SK-N-SH (cell line): ENCODE results near the gene CDHR2. TPM values are rescaled to one million over a fixed set of nuclear protein-coding genes. Genes with fewer than 3 reads are reported as not detected.

Experiments
- CTCF ChIA-PET: fragments of 300-600, 350-600 bp; formaldehyde crosslinking; extraction: SDS; loops from one replicate; lab custom pipeline; 2021; lab: Yijun Ruan, JAX
- POLR2A ChIA-PET: fragments of 350-600 bp; sonication (Branson Sonifier 250); formaldehyde crosslinking; extraction: SDS; loops from one replicate; lab custom pipeline; 2020; ENCODE audit warnings: antibody characterized with exemption, inconsistent platforms; lab: Yijun Ruan, JAX
- DNase-seq: peaks from one replicate; pipeline ENCODE4 v3.0.0; 2012
- H2AFZ ChIP-seq: fragments of 200-600 bp; sonication (generic); 2 replicates; pipeline ENCODE4 v1.8.1; 2016; ENCODE audit warnings: antibody characterized with exemption, mild to moderate bottlenecking, low read depth
- H3F3A ChIP-seq: fragments of 200-600 bp; sonication (generic); replicated peaks from 2 replicates; pipeline ENCODE3; 2016; ENCODE audit warnings: antibody characterized with exemption, mild to moderate bottlenecking; ENCODE audit not compliant: insufficient read depth
- H3K27ac ChIP-seq, 2 experiments: fragments of 200-500 bp in 1 of 2; fragments of 200-600 bp in 1 of 2; sonication (Bioruptor generic) in 1 of 2; sonication (generic), shearing (Covaris generic) in 1 of 2; 2 replicates each; pipeline versions ENCODE4 v1.5.1 to v1.6.1; 2014 to 2016; ENCODE audit warnings: low read depth in 2 of 2, inconsistent platforms in 1 of 2, low read length in 1 of 2, mild to moderate bottlenecking in 1 of 2, mixed read lengths in 1 of 2
- H3K27me3 ChIP-seq: fragments of 200-600 bp; sonication (generic), shearing (Covaris generic); 2 replicates; pipeline ENCODE4 v1.6.1; 2016; ENCODE audit warnings: mixed run types; ENCODE audit not compliant: insufficient read depth
- H3K36me3 ChIP-seq, 2 experiments: fragments of 200-500 bp in 1 of 2; fragments of 200-600 bp in 1 of 2; sonication (Bioruptor generic) in 1 of 2; sonication (generic) in 1 of 2; replicated peaks in 1 of 2; 2 replicates each; pipeline versions ENCODE3 to v1.5.1; 2014 to 2016; ENCODE audit warnings: low read length in 1 of 2, mild to moderate bottlenecking in 1 of 2; ENCODE audit not compliant: insufficient read depth in 2 of 2, control insufficient read depth in 1 of 2
- H3K4me1 ChIP-seq, 2 experiments: fragments of 200-500 bp in 1 of 2; fragments of 200-600 bp in 1 of 2; sonication (Bioruptor generic) in 1 of 2; sonication (generic), shearing (Covaris generic) in 1 of 2; 2 replicates each; pipeline versions ENCODE4 v1.5.1 to v1.6.1; 2014 to 2016; ENCODE audit warnings: low read depth in 1 of 2, low read length in 1 of 2, mixed run types in 1 of 2; ENCODE audit not compliant: insufficient read depth in 2 of 2, control insufficient read depth in 1 of 2
- H3K4me2 ChIP-seq: fragments of 200-600 bp; sonication (generic), shearing (Covaris generic); 2 replicates; pipeline ENCODE4 v1.6.1; 2017; ENCODE audit warnings: mixed run types
- H3K4me3 ChIP-seq, 2 experiments: fragments of 200-500 bp in 1 of 2; fragments of 200-600 bp in 1 of 2; sonication (Bioruptor generic) in 1 of 2; sonication (generic), shearing (Covaris generic) in 1 of 2; 2 replicates each; pipeline versions ENCODE4 v1.5.1 to v1.8.1; 2014 to 2016; ENCODE audit warnings: low read depth in 2 of 2, inconsistent platforms in 1 of 2, low read length in 1 of 2, mild to moderate bottlenecking in 1 of 2, mixed read lengths in 1 of 2, moderate library complexity in 1 of 2
- H3K79me2 ChIP-seq: fragments of 200-600 bp; sonication (generic); 2 replicates; pipeline ENCODE4 v1.8.1; 2017; ENCODE audit warnings: mild to moderate bottlenecking; ENCODE audit not compliant: insufficient read depth
- H3K9ac ChIP-seq: fragments of 200-600 bp; sonication (generic); 2 replicates; pipeline ENCODE4 v1.6.1; 2017; ENCODE audit warnings: mixed run types
- H3K9me2 ChIP-seq: fragments of 200-600 bp; sonication (generic); 2 replicates; pipeline ENCODE4 v1.6.1; 2017; ENCODE audit warnings: mixed run types
- H3K9me3 ChIP-seq: fragments of 200-600 bp; sonication (generic); 2 replicates; pipeline ENCODE4 v1.6.1; 2017; ENCODE audit warnings: mixed run types, mild to moderate bottlenecking, moderate library complexity
- H4K20me1 ChIP-seq: fragments of 200-600 bp; sonication (generic); 2 replicates; pipeline ENCODE4 v1.6.1; 2017; ENCODE audit warnings: mild to moderate bottlenecking, mixed run types; ENCODE audit not compliant: insufficient read depth
- ELF1 ChIP-seq: IDR thresholded peaks from 2 replicates; pipeline ENCODE4 v1.4.0; 2012
- EP300 ChIP-seq, 2 experiments: IDR thresholded peaks; 2 replicates each; pipeline versions ENCODE4 v1.4.0 to v1.6.1; 2012; ENCODE audit warnings: borderline replicate concordance in 1 of 2, low read depth in 1 of 2, low read length in 1 of 2
- EZH2phosphoT487 ChIP-seq: fragments of 200-600 bp; sonication (generic); IDR thresholded peaks from 2 replicates; pipeline ENCODE4 v1.6.1; 2017; ENCODE audit warnings: low read depth, mixed run types, mild to moderate bottlenecking, antibody characterized with exemption, moderate library complexity, borderline replicate concordance
- FOSL2 ChIP-seq: IDR thresholded peaks from 2 replicates; pipeline ENCODE4 v1.4.0; 2012; ENCODE audit warnings: low read depth, mild to moderate bottlenecking, moderate library complexity, borderline replicate concordance
- FOXM1 ChIP-seq: IDR thresholded peaks from 2 replicates; pipeline ENCODE4 v1.4.0; 2012; ENCODE audit warnings: low read depth, mild to moderate bottlenecking
- IRF3 ChIP-seq: fragments of 150-350 bp; IDR thresholded peaks from 2 replicates; pipeline ENCODE4 v1.6.1; 2016; ENCODE audit warnings: mild to moderate bottlenecking, low read depth, low read length
- MEF2A ChIP-seq: IDR thresholded peaks from 2 replicates; pipeline ENCODE4 v1.4.0; 2012; ENCODE audit warnings: low read depth, borderline replicate concordance
- RAD21 ChIP-seq: IDR thresholded peaks from 2 replicates; pipeline ENCODE4 v1.6.1; 2012; ENCODE audit warnings: mild to moderate bottlenecking, low read length
- REST ChIP-seq: IDR thresholded peaks from 2 replicates; pipeline ENCODE4 v1.6.1; 2012; ENCODE audit warnings: mild to moderate bottlenecking, low read depth, low read length, moderate library complexity
- RFX5 ChIP-seq: IDR thresholded peaks from 2 replicates; pipeline ENCODE4 v1.6.1; 2012; ENCODE audit warnings: mild to moderate bottlenecking, improper control_type of control experiment, low read length
- SMC3 ChIP-seq: IDR thresholded peaks from 2 replicates; pipeline ENCODE4 v1.6.1; 2012; ENCODE audit warnings: low read depth, low read length, improper control_type of control experiment
- WGBS: methylation state at CpG from one replicate; pipeline ENCODE4 v1.1.6; 2017; ENCODE audit warnings: low lambda C conversion rate; 5-methylcytosine and 5-hydroxymethylcytosine counted together
- polyA plus RNA-seq, 3 experiments: library from polyadenylated mRNA; depleted of rRNA; stranded (reverse); fragments of >200 nt; gene quantifications; 2 replicates each; pipeline ENCODE4 v1.2.3, GENCODE V29; 2012
- TF ChIP-seq, protein P1 (sequence below): IDR thresholded peaks from 2 replicates; pipeline ENCODE4 v1.4.0; 2012; ENCODE audit warnings: low read depth, borderline replicate concordance
- TF ChIP-seq, protein P2 (sequence below): fragments of 200-600 bp; sonication (generic); IDR thresholded peaks from 2 replicates; pipeline ENCODE4 v1.6.1; 2017; ENCODE audit warnings: antibody characterized with exemption, mild to moderate bottlenecking, moderate library complexity
- TF ChIP-seq, protein P3 (sequence below): IDR thresholded peaks from 2 replicates; pipeline ENCODE4; 2012

CDHR2 gene
- polyA plus RNA-seq, 1 of the 3 experiments (the other 2 are of a cell fraction): not detected

- no peak overlapping the region for H3K9ac ChIP-seq
- no peak overlapping the region for H3K4me2 ChIP-seq
- WGBS: 86% methylated on average over 11 of the region's 11 CpGs
- POLR2A ChIA-PET: no interaction called here
- H3K4me1 ChIP-seq: no peaks in the 10 kb centered on the region
- H3K9me3 ChIP-seq: no peaks in the 10 kb centered on the region
- H2AFZ ChIP-seq: no peak overlapping the region
- no peaks in the 10 kb centered on the region for H3K9me2 ChIP-seq
- no peak for DNase-seq
- no peaks in the 10 kb centered on the region for H4K20me1 ChIP-seq
- no peak overlapping the region for H3K4me3 ChIP-seq
- H3K27ac ChIP-seq: no peak overlapping the region
- CTCF ChIA-PET: no interaction called here
- peaks cover 0 to 8% of the 10 kb centered on the region in 2 experiments for H3K36me3 ChIP-seq
- no peak for TF ChIP-seq EZH2phosphoT487
- TF ChIP-seq REST: no peak
- TF ChIP-seq IRF3: no peak
- no peak for TF ChIP-seq FOSL2
- no peak for TF ChIP-seq RFX5
- no peak for TF ChIP-seq EP300 (IDR thresholded peaks at IDR 0.05; ENCODE audit: borderline replicate concordance in 1 of 2, low read depth in 1 of 2, low read length in 1 of 2)
- no peak for TF ChIP-seq MEF2A
- TF ChIP-seq, protein P1, sequence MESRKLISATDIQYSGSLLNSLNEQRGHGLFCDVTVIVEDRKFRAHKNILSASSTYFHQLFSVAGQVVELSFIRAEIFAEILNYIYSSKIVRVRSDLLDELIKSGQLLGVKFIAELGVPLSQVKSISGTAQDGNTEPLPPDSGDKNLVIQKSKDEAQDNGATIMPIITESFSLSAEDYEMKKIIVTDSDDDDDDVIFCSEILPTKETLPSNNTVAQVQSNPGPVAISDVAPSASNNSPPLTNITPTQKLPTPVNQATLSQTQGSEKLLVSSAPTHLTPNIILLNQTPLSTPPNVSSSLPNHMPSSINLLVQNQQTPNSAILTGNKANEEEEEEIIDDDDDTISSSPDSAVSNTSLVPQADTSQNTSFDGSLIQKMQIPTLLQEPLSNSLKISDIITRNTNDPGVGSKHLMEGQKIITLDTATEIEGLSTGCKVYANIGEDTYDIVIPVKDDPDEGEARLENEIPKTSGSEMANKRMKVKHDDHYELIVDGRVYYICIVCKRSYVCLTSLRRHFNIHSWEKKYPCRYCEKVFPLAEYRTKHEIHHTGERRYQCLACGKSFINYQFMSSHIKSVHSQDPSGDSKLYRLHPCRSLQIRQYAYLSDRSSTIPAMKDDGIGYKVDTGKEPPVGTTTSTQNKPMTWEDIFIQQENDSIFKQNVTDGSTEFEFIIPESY: no peak
- TF ChIP-seq, protein P2, sequence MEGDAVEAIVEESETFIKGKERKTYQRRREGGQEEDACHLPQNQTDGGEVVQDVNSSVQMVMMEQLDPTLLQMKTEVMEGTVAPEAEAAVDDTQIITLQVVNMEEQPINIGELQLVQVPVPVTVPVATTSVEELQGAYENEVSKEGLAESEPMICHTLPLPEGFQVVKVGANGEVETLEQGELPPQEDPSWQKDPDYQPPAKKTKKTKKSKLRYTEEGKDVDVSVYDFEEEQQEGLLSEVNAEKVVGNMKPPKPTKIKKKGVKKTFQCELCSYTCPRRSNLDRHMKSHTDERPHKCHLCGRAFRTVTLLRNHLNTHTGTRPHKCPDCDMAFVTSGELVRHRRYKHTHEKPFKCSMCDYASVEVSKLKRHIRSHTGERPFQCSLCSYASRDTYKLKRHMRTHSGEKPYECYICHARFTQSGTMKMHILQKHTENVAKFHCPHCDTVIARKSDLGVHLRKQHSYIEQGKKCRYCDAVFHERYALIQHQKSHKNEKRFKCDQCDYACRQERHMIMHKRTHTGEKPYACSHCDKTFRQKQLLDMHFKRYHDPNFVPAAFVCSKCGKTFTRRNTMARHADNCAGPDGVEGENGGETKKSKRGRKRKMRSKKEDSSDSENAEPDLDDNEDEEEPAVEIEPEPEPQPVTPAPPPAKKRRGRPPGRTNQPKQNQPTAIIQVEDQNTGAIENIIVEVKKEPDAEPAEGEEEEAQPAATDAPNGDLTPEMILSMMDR: no peak
- TF ChIP-seq FOXM1: no peak
- TF ChIP-seq SMC3: no peak
- TF ChIP-seq, protein P3, sequence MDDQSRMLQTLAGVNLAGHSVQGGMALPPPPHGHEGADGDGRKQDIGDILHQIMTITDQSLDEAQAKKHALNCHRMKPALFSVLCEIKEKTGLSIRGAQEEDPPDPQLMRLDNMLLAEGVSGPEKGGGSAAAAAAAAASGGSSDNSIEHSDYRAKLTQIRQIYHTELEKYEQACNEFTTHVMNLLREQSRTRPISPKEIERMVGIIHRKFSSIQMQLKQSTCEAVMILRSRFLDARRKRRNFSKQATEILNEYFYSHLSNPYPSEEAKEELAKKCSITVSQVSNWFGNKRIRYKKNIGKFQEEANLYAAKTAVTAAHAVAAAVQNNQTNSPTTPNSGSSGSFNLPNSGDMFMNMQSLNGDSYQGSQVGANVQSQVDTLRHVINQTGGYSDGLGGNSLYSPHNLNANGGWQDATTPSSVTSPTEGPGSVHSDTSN: no peak
- no peak for TF ChIP-seq RAD21
- no peak for TF ChIP-seq ELF1
- no peaks in the 10 kb centered on the region for H3K27me3 ChIP-seq
- H3K79me2 ChIP-seq: no peaks in the 10 kb centered on the region
- peaks cover 6% of the 10 kb centered on the region for H3F3A ChIP-seq
Observed at GRCh38 chr5:176514244-176514950, 34.7 kb upstream of the CDHR2 start.
